ENCODE results near the gene PKP3. TPM values are rescaled to one million over a fixed set of nuclear protein-coding genes. Genes with fewer than 3 reads are reported as not detected.
A peak's percentile ranks its signal among the peaks of the same experiment; 100 is the strongest.

Gene PKP3
- polyA plus RNA-seq, 2 of the 4 experiments (the other 2 are of a cell fraction) = 12.1 to 25.9 TPM

DNA sequence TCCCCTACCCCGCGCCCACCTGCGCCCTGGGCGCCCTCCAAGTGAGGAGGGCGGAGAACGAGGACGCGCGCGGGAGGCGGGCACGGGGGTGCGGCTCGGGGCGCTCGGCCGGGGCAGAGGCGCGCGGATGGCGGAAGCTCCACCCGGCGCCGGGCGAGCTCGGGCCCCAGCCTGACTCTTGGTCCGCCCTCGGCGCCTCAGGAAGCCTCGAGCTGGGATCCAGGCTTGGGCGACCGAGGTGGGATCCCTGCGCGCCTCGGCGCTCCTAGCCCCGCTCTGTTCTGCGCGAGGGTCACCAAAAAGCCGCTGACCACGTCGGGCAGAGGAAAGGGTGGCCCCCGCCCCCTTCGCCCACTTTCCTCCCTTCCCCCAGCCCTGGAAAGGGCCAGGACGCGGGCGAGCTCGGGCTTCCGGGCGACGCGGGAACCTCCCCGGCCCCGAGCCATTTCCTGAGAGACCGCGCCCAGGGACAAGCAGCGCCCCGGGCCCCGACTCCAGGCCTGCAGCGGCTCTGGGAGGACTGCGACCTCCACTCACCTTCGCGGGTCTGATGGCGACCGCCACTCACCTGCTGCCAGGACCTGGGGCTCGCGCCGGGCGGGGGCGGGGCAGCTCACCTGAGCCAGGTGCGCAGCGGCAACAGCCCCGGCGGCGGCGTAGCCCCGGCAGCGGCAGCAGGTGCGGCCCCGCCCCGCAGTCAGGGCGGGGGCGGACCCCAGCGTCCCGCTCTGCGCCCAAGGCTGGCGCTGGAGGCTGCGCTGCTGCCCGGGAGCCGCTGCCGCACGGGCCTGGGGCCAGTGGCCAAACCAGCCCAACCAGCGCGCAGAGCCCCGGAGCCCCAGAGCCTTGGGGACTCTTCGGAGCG, 23.0 kb downstream of the PKP3 start:
- peaks cover 15% of the 10 kb centered on the region for H3K4me1 ChIP-seq
- H3K9me3 ChIP-seq = no peaks in the 10 kb centered on the region
- peak in 1 of 2 experiments; percentile 55; a peak in 3 of 6 replicates for ATAC-seq
- no peak for DNase-seq (ENCODE audit: low read depth in 1 of 2, low spot score in 1 of 2)
- ChIA-PET POLR2A (interaction anchor here (0.9 kb wide), 2 partner anchors 10 to 31 kb away, joined by 3 to 7 read pairs; no protein-coding TSS in a partner anchor), CTCF (interaction anchor here (1.4 to 1.8 kb wide), 2 partner anchors 10 to 31 kb away, joined by 4 to 7 read pairs; no protein-coding TSS in a partner anchor)
- peak overlapping the region; percentile 100 for H3K4me2 ChIP-seq
- H3K27ac ChIP-seq = peak overlapping the region; percentile 73 to 88
- WGBS (ENCODE audit: missing lambda C conversion rate) = 90% methylated on average over 7 of the region's 97 CpGs
- peak overlapping the region; percentile 53 for H3K4me3 ChIP-seq
- TF ChIP-seq CBX8 (IDR thresholded peaks at IDR 0.05) = no peak
- TF ChIP-seq, protein P1, sequence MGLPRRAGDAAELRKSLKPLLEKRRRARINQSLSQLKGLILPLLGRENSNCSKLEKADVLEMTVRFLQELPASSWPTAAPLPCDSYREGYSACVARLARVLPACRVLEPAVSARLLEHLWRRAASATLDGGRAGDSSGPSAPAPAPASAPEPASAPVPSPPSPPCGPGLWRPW (IDR thresholded peaks at IDR 0.05) = no peak
- no peak for TF ChIP-seq HOXB13 (CRISPR knock-in tag; IDR thresholded peaks at IDR 0.05; ENCODE audit: low read depth)
- no peak for TF ChIP-seq TFCP2L1 (CRISPR knock-in tag; IDR thresholded peaks at IDR 0.05)
- TF ChIP-seq CHD4 (IDR thresholded peaks at IDR 0.05; ENCODE audit: borderline replicate concordance) = no peak
- no peak for TF ChIP-seq MAX (IDR thresholded peaks at IDR 0.05)
- TF ChIP-seq NR3C1 (IDR thresholded peaks at IDR 0.05) = no peak
- TF ChIP-seq CEBPB (IDR thresholded peaks at IDR 0.05) = no peak
- TF ChIP-seq, protein P2, sequence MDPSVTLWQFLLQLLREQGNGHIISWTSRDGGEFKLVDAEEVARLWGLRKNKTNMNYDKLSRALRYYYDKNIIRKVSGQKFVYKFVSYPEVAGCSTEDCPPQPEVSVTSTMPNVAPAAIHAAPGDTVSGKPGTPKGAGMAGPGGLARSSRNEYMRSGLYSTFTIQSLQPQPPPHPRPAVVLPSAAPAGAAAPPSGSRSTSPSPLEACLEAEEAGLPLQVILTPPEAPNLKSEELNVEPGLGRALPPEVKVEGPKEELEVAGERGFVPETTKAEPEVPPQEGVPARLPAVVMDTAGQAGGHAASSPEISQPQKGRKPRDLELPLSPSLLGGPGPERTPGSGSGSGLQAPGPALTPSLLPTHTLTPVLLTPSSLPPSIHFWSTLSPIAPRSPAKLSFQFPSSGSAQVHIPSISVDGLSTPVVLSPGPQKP (IDR thresholded peaks at IDR 0.05; ENCODE audit: low read depth, low read length) = no peak
- TF ChIP-seq, protein P3, sequence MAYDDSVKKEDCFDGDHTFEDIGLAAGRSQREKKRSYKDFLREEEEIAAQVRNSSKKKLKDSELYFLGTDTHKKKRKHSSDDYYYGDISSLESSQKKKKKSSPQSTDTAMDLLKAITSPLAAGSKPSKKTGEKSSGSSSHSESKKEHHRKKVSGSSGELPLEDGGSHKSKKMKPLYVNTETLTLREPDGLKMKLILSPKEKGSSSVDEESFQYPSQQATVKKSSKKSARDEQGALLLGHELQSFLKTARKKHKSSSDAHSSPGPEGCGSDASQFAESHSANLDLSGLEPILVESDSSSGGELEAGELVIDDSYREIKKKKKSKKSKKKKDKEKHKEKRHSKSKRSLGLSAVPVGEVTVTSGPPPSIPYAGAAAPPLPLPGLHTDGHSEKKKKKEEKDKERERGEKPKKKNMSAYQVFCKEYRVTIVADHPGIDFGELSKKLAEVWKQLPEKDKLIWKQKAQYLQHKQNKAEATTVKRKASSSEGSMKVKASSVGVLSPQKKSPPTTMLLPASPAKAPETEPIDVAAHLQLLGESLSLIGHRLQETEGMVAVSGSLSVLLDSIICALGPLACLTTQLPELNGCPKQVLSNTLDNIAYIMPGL (CRISPR knock-in tag; IDR thresholded peaks at IDR 0.05; ENCODE audit: borderline replicate concordance) = no peak
- no peak for TF ChIP-seq HOXA7 (CRISPR knock-in tag; IDR thresholded peaks at IDR 0.05)
- no peak for TF ChIP-seq ZC3H11A (IDR thresholded peaks at IDR 0.05)
- no peak for TF ChIP-seq EHMT2 (IDR thresholded peaks at IDR 0.05; ENCODE audit: low read depth)
- no peak for TF ChIP-seq MYC (IDR thresholded peaks at IDR 0.05; ENCODE audit: borderline replicate concordance, low read length)
- TF ChIP-seq FOXS1 (CRISPR knock-in tag; IDR thresholded peaks at IDR 0.05) = no peak
- no peak for TF ChIP-seq BHLHE40 (IDR thresholded peaks at IDR 0.05; ENCODE audit: low read depth, low read length)
- TF ChIP-seq RAD21 (conservative IDR thresholded peaks at IDR 0.05 in 1 of 2, IDR thresholded peaks at IDR 0.05 in 1 of 2) = no peak
- no peak for TF ChIP-seq JUN (IDR thresholded peaks at IDR 0.05)
- TF ChIP-seq, protein P4, sequence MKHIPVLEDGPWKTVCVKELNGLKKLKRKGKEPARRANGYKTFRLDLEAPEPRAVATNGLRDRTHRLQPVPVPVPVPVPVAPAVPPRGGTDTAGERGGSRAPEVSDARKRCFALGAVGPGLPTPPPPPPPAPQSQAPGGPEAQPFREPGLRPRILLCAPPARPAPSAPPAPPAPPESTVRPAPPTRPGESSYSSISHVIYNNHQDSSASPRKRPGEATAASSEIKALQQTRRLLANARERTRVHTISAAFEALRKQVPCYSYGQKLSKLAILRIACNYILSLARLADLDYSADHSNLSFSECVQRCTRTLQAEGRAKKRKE (CRISPR knock-in tag; IDR thresholded peaks at IDR 0.05; ENCODE audit: low read depth) = no peak
- FAIRE-seq = no peak

- H3K4me2 ChIP-seq = peak overlapping the region; percentile 100; the same call in 2 of the 3 replicates
- DNase-seq (ENCODE audit: low read depth in 1 of 2, low spot score in 1 of 2) (no peak), FAIRE-seq (no peak), ATAC-seq (no peak)
- ChIA-PET CTCF (interaction anchor here (0.6 to 1.8 kb wide), 4 partner anchors 9 to 31 kb away, joined by 3 to 7 read pairs (median 3); no protein-coding TSS in a partner anchor), POLR2A (no interaction called here)
- no peak overlapping the region; a peak in 1 of 6 replicates for H3K27ac ChIP-seq
- no peak overlapping the region; the same call in 2 of the 3 replicates for H3K4me3 ChIP-seq
- peaks cover 13% of the 10 kb centered on the region for H3K4me1 ChIP-seq
- H3K9me3 ChIP-seq = no peaks in the 10 kb centered on the region
- 85% methylated on average over 16 of the region's 19 CpGs for WGBS (ENCODE audit: missing lambda C conversion rate)
- TF ChIP-seq TFCP2L1 (CRISPR knock-in tag; IDR thresholded peaks at IDR 0.05) (no peak), HOXB5 (CRISPR knock-in tag; IDR thresholded peaks at IDR 0.05) (no peak), POLR2A (IDR thresholded peaks at IDR 0.05; ENCODE audit: low read length) (no peak), GATA3 (IDR thresholded peaks at IDR 0.05; ENCODE audit: borderline replicate concordance) (no peak), JUNB (IDR thresholded peaks at IDR 0.05) (no peak), CEBPB (IDR thresholded peaks at IDR 0.05) (no peak), CBX2 (IDR thresholded peaks at IDR 0.05; ENCODE audit: borderline replicate concordance, low read depth) (no peak), MAX (IDR thresholded peaks at IDR 0.05) (no peak), BCL3 (IDR thresholded peaks at IDR 0.05) (no peak), PHF8 (IDR thresholded peaks at IDR 0.05; ENCODE audit: borderline replicate concordance, low read depth) (no peak), CBX8 (IDR thresholded peaks at IDR 0.05) (no peak)
- TF ChIP-seq, protein P4 (CRISPR knock-in tag; IDR thresholded peaks at IDR 0.05; ENCODE audit: low read depth) = no peak
Measured at GRCh38 chr11:417652-418342, 23.8 kb downstream of the PKP3 start.
